ENCODE results near the gene DNASE2. TPM values are rescaled to one million over a fixed set of nuclear protein-coding genes. Genes with fewer than 3 reads are reported as not detected.
A peak's percentile ranks its signal among the peaks of the same experiment; 100 is the strongest.

DNASE2 gene
- total RNA-seq, 2 experiments from 2014 or later = 10.4 to 11.1 TPM

DNA sequence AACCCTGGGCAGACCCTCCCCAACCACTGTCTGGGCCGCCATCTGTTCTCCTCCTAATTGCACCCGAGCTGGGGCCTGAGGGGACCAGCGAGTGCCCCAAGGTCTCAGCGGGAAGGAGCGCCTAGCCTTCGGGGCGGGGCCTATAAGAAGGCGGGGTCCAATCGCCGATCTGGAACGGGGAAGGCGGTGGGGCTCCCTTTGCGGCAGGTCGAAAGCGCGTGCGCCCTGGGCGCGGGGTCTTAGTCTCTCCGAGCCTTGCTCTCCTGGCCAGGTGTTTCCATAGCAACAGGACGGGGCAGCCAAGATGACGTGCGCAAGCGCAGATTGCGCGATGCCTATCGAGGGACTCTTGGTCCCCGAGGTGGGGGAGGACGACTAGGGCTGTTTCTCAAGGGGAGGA is 40.2 kb downstream of the DNASE2 start:
- Mint-ChIP-seq H3K4me3 (no peak overlapping the region), H3K4me1 (ENCODE audit: low read depth) (peaks cover 37% of the 10 kb centered on the region), H3K27ac (no peak overlapping the region), H3K27me3 (peaks cover 78% of the 10 kb centered on the region), H3K36me3 (ENCODE audit: low read depth) (no peaks in the 10 kb centered on the region), H3K9me3 (no peaks in the 10 kb centered on the region)
- DNase-seq (peak in 2 of 14 experiments; percentile 20 to 43), ATAC-seq (ENCODE audit: poor library complexity) (no peak)
- H3K36me3 ChIP-seq (ENCODE audit: insufficient read depth, low read length) = no peaks in the 10 kb centered on the region
- peaks cover 27% of the 10 kb centered on the region for H3K4me1 ChIP-seq (ENCODE audit: insufficient read depth, low read length)
- ChIA-PET POLR2A (no interaction called here), CTCF (no interaction called here)
- H3K4me3 ChIP-seq (ENCODE audit: low read length) = no peak overlapping the region
- H3K27me3 ChIP-seq (ENCODE audit: control insufficient read depth in 1 of 2, insufficient read depth in 2 of 2, low read length in 2 of 2) = peaks cover 72 to 83% of the 10 kb centered on the region in 2 experiments
- no peak for TF ChIP-seq CTCF (IDR thresholded peaks at IDR 0.05)
- no peak overlapping the region for H3K27ac ChIP-seq (ENCODE audit: low read depth in 1 of 2, low read length in 2 of 2)
- intact Hi-C loops (cut with DNase I, micrococcal nuclease) = no loop called here
- H3K9me3 ChIP-seq (ENCODE audit: control insufficient read depth in 1 of 2, insufficient read depth in 1 of 2, low read length in 2 of 2) = peaks cover 0 to 20% of the 10 kb centered on the region in 2 experiments

- CTCF ChIA-PET = no interaction called here
- Mint-ChIP-seq H3K9me3 (no peaks in the 10 kb centered on the region), H3K36me3 (ENCODE audit: low read depth) (no peaks in the 10 kb centered on the region), H3K4me1 (ENCODE audit: low read depth) (peaks cover 37% of the 10 kb centered on the region), H3K4me3 (peak overlapping the region; percentile 13), H3K27me3 (peaks cover 82% of the 10 kb centered on the region), H3K27ac (no peak overlapping the region)
- Histone ChIP-seq H3K27me3 (ENCODE audit: control insufficient read depth in 1 of 2, insufficient read depth in 2 of 2, low read length in 2 of 2) (peaks cover 76 to 87% of the 10 kb centered on the region in 2 experiments), H3K4me3 (ENCODE audit: low read length) (no peak overlapping the region), H3K27ac (ENCODE audit: low read depth in 1 of 2, low read length in 2 of 2) (no peak overlapping the region), H3K36me3 (ENCODE audit: insufficient read depth, low read length) (no peaks in the 10 kb centered on the region), H3K9me3 (ENCODE audit: control insufficient read depth in 1 of 2, insufficient read depth in 1 of 2, low read length in 2 of 2) (peaks cover 0 to 27% of the 10 kb centered on the region in 2 experiments), H3K4me1 (ENCODE audit: insufficient read depth, low read length) (peaks cover 28% of the 10 kb centered on the region)
- POLR2A ChIA-PET = no interaction called here
- intact Hi-C loops (cut with DNase I, micrococcal nuclease) = no loop called here
- peak; percentile 35 for ATAC-seq (ENCODE audit: poor library complexity)
- peak in 4 of 14 experiments; percentile 14 to 67 (median 36) for DNase-seq
- TF ChIP-seq CTCF (IDR thresholded peaks at IDR 0.05) = no peak
Observed at GRCh38 chr19:12840091-12841079, 40.9 kb downstream of the DNASE2 start.

DNA sequence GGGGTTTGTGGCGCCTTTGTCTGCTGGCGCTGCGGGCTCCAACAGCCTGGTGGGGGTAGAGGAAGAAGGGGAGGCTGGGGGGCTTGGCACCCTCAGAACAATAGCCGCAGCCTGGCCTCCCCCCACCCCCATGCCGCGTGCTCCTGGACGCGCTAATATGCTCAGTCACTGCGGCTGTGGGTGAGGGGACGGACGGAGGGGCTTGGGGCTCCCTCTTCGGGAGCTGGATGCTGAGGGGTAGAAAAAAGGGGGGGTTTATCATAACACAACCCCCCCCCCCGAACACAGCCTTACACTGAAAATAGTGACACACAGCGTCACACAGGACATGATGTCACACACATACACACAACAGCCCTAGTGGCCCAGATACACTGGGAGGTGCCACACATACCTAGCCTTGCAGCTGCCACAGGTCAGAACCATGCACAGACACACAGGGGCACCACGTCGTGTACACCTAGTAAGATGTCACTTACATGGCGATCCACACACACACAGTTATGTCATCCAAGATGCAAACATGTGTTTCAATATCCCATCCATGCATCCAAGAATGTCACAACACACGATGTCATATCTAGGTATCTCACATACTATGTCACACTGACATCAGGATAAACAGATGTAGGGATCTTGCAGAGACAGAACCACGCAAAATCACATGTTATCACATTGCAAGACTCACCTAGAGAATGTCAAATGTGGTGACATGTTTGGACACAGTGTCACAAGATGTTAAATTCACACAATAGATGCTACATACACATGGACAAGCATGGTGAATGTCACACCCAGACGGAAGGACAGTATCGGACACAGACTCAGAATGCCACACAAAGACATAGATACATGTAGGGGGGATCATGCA is 42.1 kb downstream of the DNASE2 start:
- Histone ChIP-seq H3K9me3 (ENCODE audit: control insufficient read depth in 1 of 2, insufficient read depth in 1 of 2, low read length in 2 of 2) (peaks cover 0 to 40% of the 10 kb centered on the region in 2 experiments), H3K4me3 (ENCODE audit: low read length) (no peak overlapping the region), H3K27me3 (ENCODE audit: control insufficient read depth in 1 of 2, insufficient read depth in 2 of 2, low read length in 2 of 2) (peaks cover 86 to 93% of the 10 kb centered on the region in 2 experiments), H3K36me3 (ENCODE audit: insufficient read depth, low read length) (no peaks in the 10 kb centered on the region), H3K4me1 (ENCODE audit: insufficient read depth, low read length) (peaks cover 39% of the 10 kb centered on the region), H3K27ac (ENCODE audit: low read depth in 1 of 2, low read length in 2 of 2) (no peak overlapping the region)
- ChIA-PET POLR2A (no interaction called here), CTCF (interaction anchor here (0.6 kb wide), 1 partner anchor 78 kb away, joined by 3 read pairs; no protein-coding TSS in a partner anchor)
- no peaks in the 10 kb centered on the region for H3K36me3 Mint-ChIP-seq (ENCODE audit: low read depth)
- peaks cover 84% of the 10 kb centered on the region for H3K27me3 Mint-ChIP-seq
- no peaks in the 10 kb centered on the region for H3K9me3 Mint-ChIP-seq
- no peak overlapping the region for H3K27ac Mint-ChIP-seq
- ATAC-seq (ENCODE audit: poor library complexity) = peak; percentile 58
- TF ChIP-seq CTCF (IDR thresholded peaks at IDR 0.05) = no peak
- intact Hi-C loops (cut with DNase I, micrococcal nuclease) = no loop called here
- peaks cover 41% of the 10 kb centered on the region for H3K4me1 Mint-ChIP-seq (ENCODE audit: low read depth)
- H3K4me3 Mint-ChIP-seq = peak overlapping the region; percentile 47
- DNase-seq = peak in 3 of 14 experiments; percentile 44 to 59 (median 50)
